ENCODE results near the gene CNOT4. TPM values are rescaled to one million over a fixed set of nuclear protein-coding genes. Genes with fewer than 3 reads are reported as not detected.

CNOT4 gene
- total and polyA plus RNA-seq, 2 of the 13 experiments (the other 11 are each of a cell fraction or from before 2014, with no cell fraction given) = 7.4 to 8.4 TPM

GRCh38 chr7:135392701-135393100 is 117.2 kb downstream of the CNOT4 start:
- DNase-seq (ENCODE audit: low spot score) (no peak), FAIRE-seq (no peak), ATAC-seq (no peak)
- H3K9me3 ChIP-seq (ENCODE audit: low read length) = no peaks in the 10 kb centered on the region
- H3K4me2 ChIP-seq (ENCODE audit: low read depth, low read length) = no peak overlapping the region
- no peak overlapping the region for H3K27ac ChIP-seq (ENCODE audit: extremely low read length, insufficient read depth, low read length)
- peaks cover 4 to 24% of the 10 kb centered on the region in 2 experiments for H3K36me3 ChIP-seq (replicated peaks in 1 of 2; ENCODE audit: control insufficient read depth in 1 of 2, insufficient read depth in 2 of 2, low read length in 2 of 2)
- no peak for TF ChIP-seq ZNF7 (CRISPR knock-in tag; IDR thresholded peaks at IDR 0.05)
- TF ChIP-seq HOXA3 (CRISPR knock-in tag; IDR thresholded peaks at IDR 0.05) = no peak
- TF ChIP-seq MAF1 (CRISPR knock-in tag; IDR thresholded peaks at IDR 0.05; ENCODE audit: borderline replicate concordance) = no peak
- ChIA-PET CTCF (ENCODE audit: low intra/inter-chr PET ratio, low total read pairs) (no interaction called here), POLR2A (no interaction called here)
- intact Hi-C loops (cut with micrococcal nuclease; ENCODE audit: unreplicated experiment) (no loop called here), in situ Hi-C loops (cut with HindIII; ENCODE audit: extremely low pct_ligation_motif_present, low pct_unique_long_range_greater_than_20kb) (no loop called here)
- no peaks in the 10 kb centered on the region for H3K79me2 ChIP-seq (ENCODE audit: insufficient read depth, low read length)
- no peak overlapping the region for H2AFZ ChIP-seq (ENCODE audit: low read length)
- H3K27me3 ChIP-seq (ENCODE audit: control insufficient read depth in 1 of 2, insufficient read depth in 2 of 2, low read length in 2 of 2) = no peaks in the 10 kb centered on the region
- WGBS (ENCODE audit: low lambda C conversion rate) = 91% methylated on average over 4 of the region's 4 CpGs
- H3K9ac ChIP-seq (ENCODE audit: insufficient read depth, low read depth, low read length) = no peak overlapping the region
- no peaks in the 10 kb centered on the region for H4K20me1 ChIP-seq (ENCODE audit: insufficient read depth, low read length)
- H3K4me1 ChIP-seq (ENCODE audit: insufficient read depth, low read length) = no peaks in the 10 kb centered on the region
- no peak overlapping the region for H3K4me3 ChIP-seq (replicated peaks in 1 of 3; ENCODE audit: insufficient read depth in 1 of 3, low read depth in 2 of 3, low read length in 3 of 3)
- BruUV-seq (replicated peaks) = no TSS peak

GRCh38 chr7:135391514-135391913 is 118.4 kb downstream of the CNOT4 start:
- intact Hi-C loops (cut with micrococcal nuclease; ENCODE audit: unreplicated experiment) = no loop called here
- H3K9me3 ChIP-seq (ENCODE audit: low read length) = no peaks in the 10 kb centered on the region
- DNase-seq (ENCODE audit: low spot score) = no peak
- no peaks in the 10 kb centered on the region for H4K20me1 ChIP-seq (ENCODE audit: insufficient read depth, low read length)
- 99% methylated on average over 3 of the region's 3 CpGs for WGBS (ENCODE audit: low lambda C conversion rate)
- H3K36me3 ChIP-seq (replicated peaks in 1 of 2; ENCODE audit: control insufficient read depth in 1 of 2, insufficient read depth in 2 of 2, low read length in 2 of 2) = peaks cover 4 to 28% of the 10 kb centered on the region in 2 experiments
- no peak overlapping the region for H3K27ac ChIP-seq (ENCODE audit: extremely low read length, insufficient read depth, low read length)
- in situ Hi-C loops (cut with HindIII; ENCODE audit: extremely low pct_ligation_motif_present, low pct_unique_long_range_greater_than_20kb) = no loop called here
- BruUV-seq (replicated peaks) = no TSS peak
- H3K9ac ChIP-seq (ENCODE audit: insufficient read depth, low read depth, low read length) = no peak overlapping the region
- FAIRE-seq = no peak
- H3K4me2 ChIP-seq (ENCODE audit: low read depth, low read length) = no peak overlapping the region
- no peaks in the 10 kb centered on the region for H3K79me2 ChIP-seq (ENCODE audit: insufficient read depth, low read length)
- H3K4me1 ChIP-seq (ENCODE audit: insufficient read depth, low read length) = no peaks in the 10 kb centered on the region
- no peaks in the 10 kb centered on the region for H3K27me3 ChIP-seq (ENCODE audit: control insufficient read depth in 1 of 2, insufficient read depth in 2 of 2, low read length in 2 of 2)
- CTCF ChIA-PET (ENCODE audit: low intra/inter-chr PET ratio, low total read pairs) = no interaction called here
- ATAC-seq = no peak
- TF ChIP-seq ZNF724P (CRISPR knock-in tag; IDR thresholded peaks at IDR 0.05; ENCODE audit: borderline replicate concordance) (no peak), MAFK (conservative IDR thresholded peaks at IDR 0.05 in 1 of 2, IDR thresholded peaks at IDR 0.05 in 1 of 2; ENCODE audit: low read length in 2 of 2) (peak; percentile 32 to 50; a peak in 3 of 4 replicates), RERE (CRISPR knock-in tag; IDR thresholded peaks at IDR 0.05; ENCODE audit: low read depth) (no peak)
- no peak overlapping the region for H3K4me3 ChIP-seq (replicated peaks in 1 of 3; ENCODE audit: insufficient read depth in 1 of 3, low read depth in 2 of 3, low read length in 3 of 3)
- POLR2A ChIA-PET = no interaction called here
- no peak overlapping the region for H2AFZ ChIP-seq (ENCODE audit: low read length)

Data from HepG2 (cell line).